Peyer's patch (tissue), 4 donors: ENCODE results near the gene H2AZ1.

Source experiments
- POLR2A ChIP-seq, 2 donors: fragments of 450-650 bp; IDR thresholded peaks; one replicate each; pipeline ENCODE4 v1.5.1; 2017; ENCODE audit warnings: antibody characterized with exemption in 2 of 2, mild to moderate bottlenecking in 2 of 2, moderate library complexity in 2 of 2
- TF ChIP-seq, protein P1 (sequence below), 6 experiments: fragments of 450-650 bp in 4 of 6; fragments of 200-600 bp in 2 of 6; sonication (generic) in 1 of 6; IDR thresholded peaks; one replicate each; pipeline ENCODE4 v1.5.1; 2017 to 2019; ENCODE audit warnings: antibody characterized with exemption in 6 of 6, mild to moderate bottlenecking in 3 of 6, moderate library complexity in 1 of 6

DNA sequence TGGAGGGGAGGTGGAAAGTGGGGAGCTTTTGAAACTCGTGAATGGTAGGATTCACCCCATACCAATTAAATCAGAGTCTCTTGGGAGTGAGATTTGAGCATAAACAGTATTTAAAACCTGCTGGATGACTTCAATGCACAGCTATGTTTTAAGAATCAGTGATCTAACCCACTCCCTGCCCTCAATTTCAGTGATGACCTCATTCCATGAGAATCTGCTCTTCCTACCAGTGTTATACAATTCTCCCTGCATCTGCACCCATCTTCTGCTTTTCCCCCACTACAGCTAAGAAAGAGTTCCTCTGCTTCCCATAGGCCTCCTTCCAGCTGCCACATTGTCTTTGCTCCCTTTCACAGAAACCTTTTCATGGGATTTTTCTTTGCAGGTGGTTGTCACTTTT is 18.3 kb upstream of the H2AZ1 start:
- TF ChIP-seq, protein P1, sequence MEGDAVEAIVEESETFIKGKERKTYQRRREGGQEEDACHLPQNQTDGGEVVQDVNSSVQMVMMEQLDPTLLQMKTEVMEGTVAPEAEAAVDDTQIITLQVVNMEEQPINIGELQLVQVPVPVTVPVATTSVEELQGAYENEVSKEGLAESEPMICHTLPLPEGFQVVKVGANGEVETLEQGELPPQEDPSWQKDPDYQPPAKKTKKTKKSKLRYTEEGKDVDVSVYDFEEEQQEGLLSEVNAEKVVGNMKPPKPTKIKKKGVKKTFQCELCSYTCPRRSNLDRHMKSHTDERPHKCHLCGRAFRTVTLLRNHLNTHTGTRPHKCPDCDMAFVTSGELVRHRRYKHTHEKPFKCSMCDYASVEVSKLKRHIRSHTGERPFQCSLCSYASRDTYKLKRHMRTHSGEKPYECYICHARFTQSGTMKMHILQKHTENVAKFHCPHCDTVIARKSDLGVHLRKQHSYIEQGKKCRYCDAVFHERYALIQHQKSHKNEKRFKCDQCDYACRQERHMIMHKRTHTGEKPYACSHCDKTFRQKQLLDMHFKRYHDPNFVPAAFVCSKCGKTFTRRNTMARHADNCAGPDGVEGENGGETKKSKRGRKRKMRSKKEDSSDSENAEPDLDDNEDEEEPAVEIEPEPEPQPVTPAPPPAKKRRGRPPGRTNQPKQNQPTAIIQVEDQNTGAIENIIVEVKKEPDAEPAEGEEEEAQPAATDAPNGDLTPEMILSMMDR (IDR thresholded peaks at IDR 0.05), result no peak
- no peak for TF ChIP-seq POLR2A (IDR thresholded peaks at IDR 0.05)
